ENCODE results near the gene TMED10.

TMED10 gene

GRCh38 chr14:75165586-75166391 is 10.6 kb downstream of the TMED10 start:
- no peak overlapping the region for H3K4me3 ChIP-seq (replicated peaks; ENCODE audit: low read depth, low read length)
- no peak for DNase-seq (ENCODE audit: extremely low read depth, low read depth)
- TF ChIP-seq CTCF (IDR thresholded peaks at IDR 0.05; ENCODE audit: low read depth, low read length, missing control alignments): no peak

- no peak for DNase-seq (ENCODE audit: extremely low read depth, low read depth)
- H3K4me3 ChIP-seq (replicated peaks; ENCODE audit: low read depth, low read length): no peak overlapping the region
- TF ChIP-seq CTCF (IDR thresholded peaks at IDR 0.05; ENCODE audit: low read depth, low read length, missing control alignments): no peak
These were observed 11.6 kb downstream of the TMED10 start for GRCh38 chr14:75164809-75165208.

DNA sequence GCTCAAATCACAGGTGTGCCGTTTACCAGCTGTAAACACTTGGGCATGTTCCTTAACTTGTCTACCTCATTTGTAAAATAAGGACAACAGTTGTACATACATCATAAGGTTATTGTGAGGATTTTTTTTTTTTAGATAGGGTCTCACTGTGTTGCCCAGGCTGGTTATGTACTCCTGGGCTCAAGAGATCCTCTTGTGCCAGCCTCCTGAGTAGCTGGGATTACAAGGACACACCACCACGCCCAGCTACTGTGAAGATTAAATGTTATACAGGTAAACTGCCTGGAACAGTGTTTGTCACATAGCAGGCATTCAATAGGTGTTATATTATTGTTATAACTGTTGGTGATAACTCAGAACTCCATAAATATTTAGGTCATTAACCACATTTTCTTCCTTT is 12.7 kb downstream of the TMED10 start:
- no peak overlapping the region for H3K4me3 ChIP-seq (replicated peaks; ENCODE audit: low read depth, low read length)
- no peak for DNase-seq (ENCODE audit: extremely low read depth, low read depth)
- no peak for TF ChIP-seq CTCF (IDR thresholded peaks at IDR 0.05; ENCODE audit: low read depth, low read length, missing control alignments)

- DNase-seq (ENCODE audit: extremely low read depth, low read depth): no peak
These were observed 13.8 kb downstream of the TMED10 start for GRCh38 chr14:75162631-75163030.

DNA sequence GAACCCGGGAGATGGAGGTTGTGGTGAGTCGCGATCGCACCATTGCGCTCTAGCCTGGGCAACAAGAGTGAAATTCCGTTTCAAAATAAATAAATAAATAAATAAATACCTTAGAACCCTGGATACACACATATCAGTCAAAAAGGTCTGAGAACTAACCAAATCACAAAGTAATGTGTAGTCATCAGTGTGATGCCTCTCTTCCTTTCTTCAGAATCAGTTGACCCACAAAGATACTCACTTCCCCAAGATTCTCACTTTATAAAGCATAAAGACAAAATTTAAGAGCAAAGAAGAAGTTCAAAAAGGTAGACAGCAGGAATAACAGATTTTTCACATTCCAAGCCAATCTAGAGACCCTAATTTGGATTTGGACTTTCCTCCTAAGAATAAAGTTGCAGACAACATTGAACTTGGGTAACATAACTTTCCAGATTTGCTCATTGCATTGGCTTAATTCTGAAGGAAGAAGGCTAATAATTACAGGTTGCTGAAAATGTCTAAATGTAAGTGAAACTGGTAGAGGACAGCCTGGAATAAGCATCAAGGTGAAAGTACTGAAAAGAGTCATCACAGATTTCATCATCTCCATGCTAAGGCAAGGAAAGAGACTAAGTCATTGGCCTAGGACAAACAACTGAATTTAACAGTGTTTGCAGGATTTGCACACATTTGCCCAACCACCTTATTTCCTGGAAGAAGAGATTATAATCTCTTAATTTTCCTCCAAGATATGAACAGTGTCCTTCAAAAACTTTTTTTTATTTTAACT is 17.4 kb downstream of the TMED10 start:
- H3K4me3 ChIP-seq (replicated peaks; ENCODE audit: low read depth, low read length): no peak overlapping the region
- TF ChIP-seq CTCF (IDR thresholded peaks at IDR 0.05; ENCODE audit: low read depth, low read length, missing control alignments): no peak
- DNase-seq (ENCODE audit: extremely low read depth, low read depth): no peak

More at GRCh38 chr14:75162631-75163030, 13.8 kb downstream of the TMED10 start:
- H3K4me3 ChIP-seq (replicated peaks; ENCODE audit: low read depth, low read length): no peak overlapping the region
- TF ChIP-seq CTCF (IDR thresholded peaks at IDR 0.05; ENCODE audit: low read depth, low read length, missing control alignments): no peak

DNA sequence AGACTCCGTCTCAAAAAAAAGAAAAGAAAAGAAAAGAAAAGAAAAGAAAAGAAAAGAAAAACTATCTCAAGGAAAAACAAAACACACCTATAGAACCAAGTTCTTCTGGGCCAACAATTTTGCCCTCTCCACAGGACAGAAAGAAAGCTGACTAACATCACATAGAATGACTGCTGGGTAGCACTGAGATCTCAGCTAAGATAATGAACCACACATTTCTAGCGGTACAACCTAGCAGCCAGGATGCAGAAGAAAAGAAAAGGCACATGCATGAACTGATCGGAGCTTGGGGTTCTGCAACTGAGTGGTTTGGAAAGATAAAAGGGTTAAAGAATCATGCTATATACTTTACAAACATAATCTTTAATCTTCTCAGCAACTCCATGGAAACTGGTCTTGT is 19.5 kb downstream of the TMED10 start:
- H3K4me3 ChIP-seq (replicated peaks; ENCODE audit: low read depth, low read length): no peak overlapping the region
- DNase-seq (ENCODE audit: extremely low read depth, low read depth): no peak
- TF ChIP-seq CTCF (IDR thresholded peaks at IDR 0.05; ENCODE audit: low read depth, low read length, missing control alignments): no peak
